Measurements from ENCODE around the gene DNAI2. TPM values are rescaled to one million over a fixed set of nuclear protein-coding genes. Genes with fewer than 3 reads are reported as not detected.

The DNAI2 gene
- polyA plus RNA-seq, 1 donor from 2014 or later: not detected

DNA sequence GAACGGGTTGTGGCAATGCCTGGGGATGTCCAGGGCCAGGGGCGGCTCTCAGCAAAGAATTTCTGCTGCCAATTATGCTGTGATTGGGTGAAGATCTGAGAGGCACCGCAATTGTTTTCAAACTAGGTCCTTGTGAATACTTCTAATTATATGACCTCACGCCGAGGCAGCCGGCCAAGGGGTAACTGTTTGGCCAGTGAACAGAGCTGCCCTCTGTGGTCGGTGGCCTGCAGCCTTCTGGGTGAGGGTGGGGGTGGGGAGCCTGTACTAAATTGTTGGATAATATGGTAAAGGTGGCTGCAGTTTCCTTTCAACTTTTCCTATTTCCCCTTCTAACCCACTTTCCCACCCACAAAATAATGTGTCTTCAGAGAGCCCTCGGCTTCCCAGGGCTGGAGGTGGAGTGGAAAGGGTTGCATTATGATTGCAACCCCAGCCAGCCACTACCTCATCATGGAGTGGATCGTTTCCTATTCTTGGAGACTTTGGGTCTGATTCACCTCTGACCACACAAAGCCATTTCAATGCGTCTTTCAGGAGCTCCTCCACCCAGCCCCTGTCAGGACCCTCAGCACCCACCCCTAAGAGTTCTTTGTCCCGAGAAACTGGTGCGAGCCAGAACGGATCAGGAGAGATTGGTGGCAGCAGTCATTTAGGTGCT is 2.0 kb upstream of the DNAI2 start:
- Histone ChIP-seq H3F3A (ENCODE audit: insufficient read depth, low read length, poor library complexity, severe bottlenecking) (no peaks in the 10 kb centered on the region), H3K36me3 (ENCODE audit: insufficient read depth, low read length) (no peaks in the 10 kb centered on the region), H3K9ac (ENCODE audit: low read length) (no peak overlapping the region), H3K9me3 (ENCODE audit: low read length) (no peaks in the 10 kb centered on the region), H3K4me2 (ENCODE audit: low read length) (no peak overlapping the region), H3K9me2 (ENCODE audit: insufficient read depth, low read length) (no peaks in the 10 kb centered on the region), H3K27me3 (ENCODE audit: insufficient read depth, low read depth, low read length) (no peaks in the 10 kb centered on the region), H3K4me3 (ENCODE audit: low read length) (no peak overlapping the region), H3K79me2 (replicated peaks; ENCODE audit: insufficient read depth, low read length) (no peaks in the 10 kb centered on the region), H4K20me1 (ENCODE audit: insufficient read depth) (no peaks in the 10 kb centered on the region), H3K27ac (ENCODE audit: low read length) (no peak overlapping the region), H2AFZ (ENCODE audit: low read depth, low read length) (no peak overlapping the region)
- TF ChIP-seq RAD21 (conservative IDR thresholded peaks at IDR 0.05) (no peak), EP300 (conservative IDR thresholded peaks at IDR 0.05; ENCODE audit: poor library complexity, severe bottlenecking) (no peak), REST (IDR thresholded peaks at IDR 0.05; ENCODE audit: borderline replicate concordance) (no peak), TAF1 (IDR thresholded peaks at IDR 0.05; ENCODE audit: low read depth) (no peak), SMC3 (conservative IDR thresholded peaks at IDR 0.05; ENCODE audit: poor library complexity) (no peak), POLR2AphosphoS5 (IDR thresholded peaks at IDR 0.05) (no peak), EZH2 (IDR thresholded peaks at IDR 0.05; ENCODE audit: borderline replicate concordance, insufficient read depth, low read length, poor library complexity, severe bottlenecking) (no peak)
- TF ChIP-seq, protein P1, sequence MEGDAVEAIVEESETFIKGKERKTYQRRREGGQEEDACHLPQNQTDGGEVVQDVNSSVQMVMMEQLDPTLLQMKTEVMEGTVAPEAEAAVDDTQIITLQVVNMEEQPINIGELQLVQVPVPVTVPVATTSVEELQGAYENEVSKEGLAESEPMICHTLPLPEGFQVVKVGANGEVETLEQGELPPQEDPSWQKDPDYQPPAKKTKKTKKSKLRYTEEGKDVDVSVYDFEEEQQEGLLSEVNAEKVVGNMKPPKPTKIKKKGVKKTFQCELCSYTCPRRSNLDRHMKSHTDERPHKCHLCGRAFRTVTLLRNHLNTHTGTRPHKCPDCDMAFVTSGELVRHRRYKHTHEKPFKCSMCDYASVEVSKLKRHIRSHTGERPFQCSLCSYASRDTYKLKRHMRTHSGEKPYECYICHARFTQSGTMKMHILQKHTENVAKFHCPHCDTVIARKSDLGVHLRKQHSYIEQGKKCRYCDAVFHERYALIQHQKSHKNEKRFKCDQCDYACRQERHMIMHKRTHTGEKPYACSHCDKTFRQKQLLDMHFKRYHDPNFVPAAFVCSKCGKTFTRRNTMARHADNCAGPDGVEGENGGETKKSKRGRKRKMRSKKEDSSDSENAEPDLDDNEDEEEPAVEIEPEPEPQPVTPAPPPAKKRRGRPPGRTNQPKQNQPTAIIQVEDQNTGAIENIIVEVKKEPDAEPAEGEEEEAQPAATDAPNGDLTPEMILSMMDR (IDR thresholded peaks at IDR 0.05; ENCODE audit: poor library complexity, severe bottlenecking): no peak

GRCh38 chr17:74272731-74273201 is 1.3 kb upstream of the DNAI2 start:
- Histone ChIP-seq H3F3A (ENCODE audit: insufficient read depth, low read length, poor library complexity, severe bottlenecking) (no peaks in the 10 kb centered on the region), H3K9me2 (ENCODE audit: insufficient read depth, low read length) (no peaks in the 10 kb centered on the region), H3K9ac (ENCODE audit: low read length) (no peak overlapping the region), H3K4me2 (ENCODE audit: low read length) (no peak overlapping the region), H2AFZ (ENCODE audit: low read depth, low read length) (no peak overlapping the region), H3K79me2 (replicated peaks; ENCODE audit: insufficient read depth, low read length) (no peaks in the 10 kb centered on the region), H3K27ac (ENCODE audit: low read length) (no peak overlapping the region), H3K27me3 (ENCODE audit: insufficient read depth, low read depth, low read length) (no peaks in the 10 kb centered on the region), H3K4me3 (ENCODE audit: low read length) (no peak overlapping the region), H3K9me3 (ENCODE audit: low read length) (no peaks in the 10 kb centered on the region), H4K20me1 (ENCODE audit: insufficient read depth) (no peaks in the 10 kb centered on the region), H3K36me3 (ENCODE audit: insufficient read depth, low read length) (no peaks in the 10 kb centered on the region)
- TF ChIP-seq RAD21 (conservative IDR thresholded peaks at IDR 0.05) (no peak), MXI1 (conservative IDR thresholded peaks at IDR 0.05; ENCODE audit: poor library complexity, severe bottlenecking) (no peak), EZH2 (IDR thresholded peaks at IDR 0.05; ENCODE audit: borderline replicate concordance, insufficient read depth, low read length, poor library complexity, severe bottlenecking) (no peak), EP300 (conservative IDR thresholded peaks at IDR 0.05; ENCODE audit: poor library complexity, severe bottlenecking) (no peak), SMC3 (conservative IDR thresholded peaks at IDR 0.05; ENCODE audit: poor library complexity) (no peak), TAF1 (IDR thresholded peaks at IDR 0.05; ENCODE audit: low read depth) (no peak), POLR2AphosphoS5 (IDR thresholded peaks at IDR 0.05) (no peak), REST (IDR thresholded peaks at IDR 0.05; ENCODE audit: borderline replicate concordance) (no peak)
- TF ChIP-seq, protein P1 (IDR thresholded peaks at IDR 0.05; ENCODE audit: poor library complexity, severe bottlenecking): no peak

Measured in neural cell (in vitro differentiated cells).